Trophoblast cell (in vitro differentiated cells and primary cell): ENCODE measurements around the gene SOSTDC1.

Experiments
- DNase-seq, 2 donors: peaks; one replicate each; pipeline ENCODE4 v3.0.0-alpha.2; 2016
- H2AFZ ChIP-seq: 2 replicates; pipeline ENCODE4 v1.6.1; 2013; ENCODE audit warnings: low read length, moderate library complexity, mild to moderate bottlenecking; ENCODE audit not compliant: insufficient read depth, poor library complexity
- H2AK5ac ChIP-seq: 2 replicates; pipeline ENCODE4 v1.6.1; 2013; ENCODE audit warnings: mild to moderate bottlenecking, low read length
- H2BK120ac ChIP-seq: 2 replicates; pipeline ENCODE4 v1.6.1; 2013; ENCODE audit warnings: low read length, mild to moderate bottlenecking, moderate library complexity; ENCODE audit not compliant: insufficient read depth, poor library complexity
- H2BK12ac ChIP-seq: 2 replicates; pipeline ENCODE4 v1.6.1; 2013; ENCODE audit warnings: mild to moderate bottlenecking, low read length, moderate library complexity
- H2BK5ac ChIP-seq: 2 replicates; pipeline ENCODE4 v1.6.1; 2013; ENCODE audit warnings: low read length, low read depth, moderate library complexity, mild to moderate bottlenecking; ENCODE audit not compliant: poor library complexity
- H3K14ac ChIP-seq: 2 replicates; pipeline ENCODE4 v1.6.1; 2013; ENCODE audit warnings: mild to moderate bottlenecking, low read length
- H3K18ac ChIP-seq: 2 replicates; pipeline ENCODE4 v1.6.1; 2013; ENCODE audit warnings: mild to moderate bottlenecking, low read length
- H3K23ac ChIP-seq: 2 replicates; pipeline ENCODE4 v1.6.1; 2013; ENCODE audit warnings: low read length
- H3K27ac ChIP-seq: 2 replicates; pipeline ENCODE4 v1.5.1; 2013; ENCODE audit warnings: low read depth, mild to moderate bottlenecking, inconsistent platforms, low read length, moderate library complexity
- H3K27me3 ChIP-seq: 2 replicates; pipeline ENCODE4 v1.6.1; 2013; ENCODE audit warnings: inconsistent platforms, mild to moderate bottlenecking, low read length, moderate library complexity; ENCODE audit not compliant: insufficient read depth
- H3K36me3 ChIP-seq, 2 experiments: 1 replicate in 1 of 2; 2 replicates in 1 of 2; pipeline ENCODE4 v1.6.1; 2013; ENCODE audit warnings: low read length in 2 of 2, mild to moderate bottlenecking in 2 of 2, moderate library complexity in 1 of 2; ENCODE audit not compliant: insufficient read depth in 2 of 2, control insufficient read depth in 1 of 2
- H3K4ac ChIP-seq: 2 replicates; pipeline ENCODE4 v1.6.1; 2013; ENCODE audit warnings: low read depth, mild to moderate bottlenecking, low read length, moderate library complexity
- H3K4me1 ChIP-seq, 2 experiments: 1 replicate in 1 of 2; 2 replicates in 1 of 2; pipeline ENCODE4 v1.6.1; 2013; ENCODE audit warnings: low read length in 2 of 2, mild to moderate bottlenecking in 2 of 2, moderate library complexity in 1 of 2; ENCODE audit not compliant: insufficient read depth in 2 of 2, control insufficient read depth in 1 of 2
- H3K4me2 ChIP-seq: 2 replicates; pipeline ENCODE4 v1.6.1; 2013; ENCODE audit warnings: inconsistent platforms, mild to moderate bottlenecking, low read length, moderate library complexity
- H3K4me3 ChIP-seq: 2 replicates; pipeline ENCODE4 v1.5.1; 2013; ENCODE audit warnings: mild to moderate bottlenecking, low read depth, low read length, inconsistent platforms
- H3K79me1 ChIP-seq: one replicate; pipeline ENCODE4 v1.6.1; 2013; ENCODE audit warnings: low read length
- H3K79me2 ChIP-seq: 2 replicates; pipeline ENCODE4 v1.6.1; 2013; ENCODE audit warnings: low read length, mild to moderate bottlenecking; ENCODE audit not compliant: control insufficient read depth, insufficient read depth, poor library complexity
- H3K9ac ChIP-seq: 2 replicates; pipeline ENCODE4 v1.6.1; 2013; ENCODE audit warnings: mild to moderate bottlenecking, low read length
- H3K9me3 ChIP-seq: 2 replicates; pipeline ENCODE4 v1.6.1; 2013; ENCODE audit warnings: low read depth, mild to moderate bottlenecking, control low read depth, inconsistent platforms, low read length; ENCODE audit not compliant: insufficient read depth
- H4K12ac ChIP-seq: 2 replicates; pipeline ENCODE4 v1.6.1; 2013; ENCODE audit warnings: low read depth, mild to moderate bottlenecking, low read length, moderate library complexity
- H4K8ac ChIP-seq: 2 replicates; pipeline ENCODE4 v1.6.1; 2013; ENCODE audit warnings: low read depth, mild to moderate bottlenecking, low read length, moderate library complexity
- H4K91ac ChIP-seq: one replicate; pipeline ENCODE4 v1.6.1; 2013; ENCODE audit warnings: low read depth, mild to moderate bottlenecking, low read length, moderate library complexity
- WGBS: extraction: QIAGEN DNeasy Blood & Tissue Kit; methylation state at CpG from one replicate; pipeline ENCODE4 v1.1.7; 2013; ENCODE audit warnings: missing lambda C conversion rate; ENCODE audit not compliant: insufficient read length, insufficient coverage; ENCODE audit errors: extremely low coverage; 5-methylcytosine and 5-hydroxymethylcytosine counted together

The SOSTDC1 gene

GRCh38 chr7:16493266-16493665, 27.7 kb upstream of the SOSTDC1 start:
- no peak overlapping the region for H3K23ac ChIP-seq
- H3K36me3 ChIP-seq, result no peaks in the 10 kb centered on the region
- no peak overlapping the region for H3K4me3 ChIP-seq
- no peak overlapping the region for H3K14ac ChIP-seq
- DNase-seq, result no peak
- H3K9ac ChIP-seq, result no peak overlapping the region
- H3K79me1 ChIP-seq, result no peaks in the 10 kb centered on the region
- no peak overlapping the region for H3K4me2 ChIP-seq
- H3K27ac ChIP-seq, result no peak overlapping the region
- no peak overlapping the region for H2BK120ac ChIP-seq
- H2BK5ac ChIP-seq, result no peak overlapping the region
- H3K4me1 ChIP-seq, result no peaks in the 10 kb centered on the region
- no peak overlapping the region for H3K18ac ChIP-seq
- H3K4ac ChIP-seq, result no peak overlapping the region
- H2AFZ ChIP-seq, result no peak overlapping the region
- no CpG with 5 or more reads among the region's 2 CpGs for WGBS
- no peak overlapping the region for H4K8ac ChIP-seq
- H2AK5ac ChIP-seq, result no peak overlapping the region
- no peaks in the 10 kb centered on the region for H3K9me3 ChIP-seq
- H3K27me3 ChIP-seq, result no peaks in the 10 kb centered on the region
- H3K79me2 ChIP-seq, result no peaks in the 10 kb centered on the region
- H4K12ac ChIP-seq, result no peak overlapping the region
- H2BK12ac ChIP-seq, result no peak overlapping the region
- no peak overlapping the region for H4K91ac ChIP-seq

GRCh38 chr7:16492513-16493062, 27.1 kb upstream of the SOSTDC1 start:
- Histone ChIP-seq H2BK120ac (no peak overlapping the region), H3K27me3 (no peaks in the 10 kb centered on the region), H3K4me2 (no peak overlapping the region), H3K14ac (no peak overlapping the region), H4K8ac (no peak overlapping the region), H3K27ac (no peak overlapping the region), H2BK5ac (no peak overlapping the region), H2BK12ac (no peak overlapping the region), H3K4ac (no peak overlapping the region), H3K18ac (no peak overlapping the region), H3K4me3 (no peak overlapping the region), H3K4me1 (no peaks in the 10 kb centered on the region), H3K79me1 (no peaks in the 10 kb centered on the region), H2AFZ (no peak overlapping the region), H3K9ac (no peak overlapping the region), H3K23ac (no peak overlapping the region), H3K9me3 (no peaks in the 10 kb centered on the region), H4K91ac (no peak overlapping the region), H4K12ac (no peak overlapping the region), H3K79me2 (no peaks in the 10 kb centered on the region), H2AK5ac (no peak overlapping the region), H3K36me3 (no peaks in the 10 kb centered on the region)
- WGBS, result no CpG with 5 or more reads among the region's 3 CpGs
- no peak for DNase-seq

DNA sequence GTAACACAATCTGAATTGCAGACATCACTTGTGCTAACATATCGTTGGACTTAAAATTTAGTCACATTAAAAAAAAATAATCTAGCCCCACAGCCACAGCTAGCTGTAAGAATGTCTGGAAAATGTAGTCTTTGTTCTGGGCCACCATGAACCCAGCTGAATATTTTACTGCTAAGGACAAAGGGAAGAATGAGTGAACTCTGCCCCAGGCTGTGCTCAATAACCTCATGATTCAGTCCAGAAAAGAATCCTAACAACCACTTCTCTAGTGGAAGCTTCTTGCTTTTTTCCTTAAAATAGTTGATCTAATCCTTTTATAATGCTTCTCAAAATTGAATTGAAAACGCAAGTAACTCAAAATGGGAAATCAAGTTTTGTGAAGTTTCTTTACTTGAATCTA, 25.6 kb upstream of the SOSTDC1 start:
- no peak for DNase-seq
- Histone ChIP-seq H2BK120ac (no peak overlapping the region), H3K4me1 (no peaks in the 10 kb centered on the region), H4K91ac (no peak overlapping the region), H3K4me2 (no peak overlapping the region), H2BK5ac (no peak overlapping the region), H3K27me3 (no peaks in the 10 kb centered on the region), H3K79me1 (no peaks in the 10 kb centered on the region), H3K9me3 (no peaks in the 10 kb centered on the region), H3K36me3 (no peaks in the 10 kb centered on the region), H2AFZ (no peak overlapping the region), H4K12ac (no peak overlapping the region), H2BK12ac (no peak overlapping the region), H3K27ac (no peak overlapping the region), H3K79me2 (no peaks in the 10 kb centered on the region), H3K9ac (no peak overlapping the region), H3K23ac (no peak overlapping the region), H4K8ac (no peak overlapping the region), H3K14ac (no peak overlapping the region), H3K4ac (no peak overlapping the region), H2AK5ac (no peak overlapping the region), H3K18ac (no peak overlapping the region), H3K4me3 (no peak overlapping the region)
- WGBS, result no CpG with 5 or more reads among the region's 2 CpGs

- H4K8ac ChIP-seq, result no peak overlapping the region
- no peak overlapping the region for H3K23ac ChIP-seq
- H3K4me3 ChIP-seq, result no peak overlapping the region
- no CpG with 5 or more reads among the region's 4 CpGs for WGBS
- no peak overlapping the region for H4K91ac ChIP-seq
- H3K4me2 ChIP-seq, result no peak overlapping the region
- H3K79me1 ChIP-seq, result peaks cover 2% of the 10 kb centered on the region
- no peak overlapping the region for H2BK12ac ChIP-seq
- no peaks in the 10 kb centered on the region for H3K79me2 ChIP-seq
- DNase-seq, result no peak
- H3K27ac ChIP-seq, result no peak overlapping the region
- no peak overlapping the region for H4K12ac ChIP-seq
- H3K36me3 ChIP-seq, result no peaks in the 10 kb centered on the region
- no peak overlapping the region for H2AK5ac ChIP-seq
- no peak overlapping the region for H3K18ac ChIP-seq
- H2BK120ac ChIP-seq, result peak overlapping the region; percentile 1
- H2AFZ ChIP-seq, result no peak overlapping the region
- no peaks in the 10 kb centered on the region for H3K9me3 ChIP-seq
- H3K27me3 ChIP-seq, result no peaks in the 10 kb centered on the region
- no peak overlapping the region for H3K9ac ChIP-seq
- H3K4me1 ChIP-seq, result peaks cover 0 to 5% of the 10 kb centered on the region in 2 experiments
- no peak overlapping the region for H2BK5ac ChIP-seq
- no peak overlapping the region for H3K14ac ChIP-seq
- H3K4ac ChIP-seq, result no peak overlapping the region
Measured at GRCh38 chr7:16484453-16485158, 19.1 kb upstream of the SOSTDC1 start.
